Measurements from ENCODE around the gene SVBP.
A peak's percentile ranks its signal among the peaks of the same experiment; 100 is the strongest.

The SVBP gene

DNA sequence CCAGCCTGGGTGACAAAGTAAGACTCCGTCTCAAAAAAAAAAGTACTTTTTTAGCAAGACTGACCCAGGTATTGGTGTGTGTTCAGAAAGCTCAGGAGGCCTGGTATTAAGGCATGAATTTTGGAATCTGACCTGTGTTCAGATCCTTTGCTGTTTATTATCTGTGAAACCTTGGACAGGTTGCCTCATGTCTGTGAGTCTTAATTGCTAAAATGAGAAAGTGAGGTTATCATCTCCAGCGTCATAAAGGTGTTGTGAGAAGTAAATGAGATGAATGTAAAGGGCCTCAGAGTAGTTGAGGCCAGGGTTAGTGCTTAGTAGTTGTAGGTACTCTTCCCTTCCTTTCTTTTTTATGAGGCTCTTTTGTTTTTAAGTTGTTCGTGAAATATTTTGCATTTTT is 47.4 kb downstream of the SVBP start:
- no peak overlapping the region for H4K8ac ChIP-seq (ENCODE audit: low read depth, low read length)
- no peak overlapping the region for H3K4me3 ChIP-seq (ENCODE audit: low read length in 2 of 2)
- H4K91ac ChIP-seq (ENCODE audit: low read depth, low read length, poor library complexity): no peak overlapping the region
- peaks cover 1 to 3% of the 10 kb centered on the region in 2 donors for H3K4me1 ChIP-seq (ENCODE audit: control insufficient read depth in 2 of 2, insufficient read depth in 1 of 2, low read depth in 1 of 2, low read length in 2 of 2)
- no peak overlapping the region for H3K27ac ChIP-seq (replicated peaks; ENCODE audit: low read length)
- H3K4me2 ChIP-seq (ENCODE audit: insufficient read depth, low read length, poor library complexity, severe bottlenecking): no peak overlapping the region
- H3K18ac ChIP-seq (ENCODE audit: low read length): no peak overlapping the region
- H3K9me3 ChIP-seq (replicated peaks in 1 of 2; ENCODE audit: control insufficient read depth in 2 of 2, insufficient read depth in 1 of 2, low read depth in 1 of 2, low read length in 2 of 2): no peaks in the 10 kb centered on the region
- H2BK5ac ChIP-seq (ENCODE audit: low read length): no peak overlapping the region
- H2BK15ac ChIP-seq (ENCODE audit: low read length): no peak overlapping the region
- no peak overlapping the region for H3K4ac ChIP-seq (ENCODE audit: low read length)
- no peak overlapping the region for H3K9ac ChIP-seq (ENCODE audit: low read depth, low read length, poor library complexity)
- H2BK120ac ChIP-seq (ENCODE audit: low read depth, low read length): no peak overlapping the region
- no peak overlapping the region for H2AFZ ChIP-seq (ENCODE audit: low read length)
- WGBS, 2 donors (ENCODE audit: extremely low coverage in 2 of 2, insufficient read length in 2 of 2, insufficient replicate concordance in 1 of 2): no CpG with 5 or more reads among the region's 3 CpGs
- no peaks in the 10 kb centered on the region for H3K27me3 ChIP-seq (ENCODE audit: control insufficient read depth in 3 of 3, insufficient read depth in 3 of 3, low read depth in 1 of 3, low read length in 3 of 3)
- no peak overlapping the region for H3K23ac ChIP-seq (ENCODE audit: low read depth, low read length, poor library complexity)
- no peak overlapping the region for H2AK5ac ChIP-seq (ENCODE audit: low read depth, low read length)
- H3K79me1 ChIP-seq (ENCODE audit: low read depth, low read length): peaks cover 3% of the 10 kb centered on the region
- H2BK12ac ChIP-seq (ENCODE audit: low read length): no peak overlapping the region
- peaks cover 1 to 55% of the 10 kb centered on the region in 2 donors for H3K36me3 ChIP-seq (replicated peaks in 1 of 2; ENCODE audit: control insufficient read depth in 2 of 2, insufficient read depth in 2 of 2, low read length in 2 of 2)
- DNase-seq (ENCODE audit: low spot score): no peak
- H3K14ac ChIP-seq (ENCODE audit: low read length): no peak overlapping the region

DNA sequence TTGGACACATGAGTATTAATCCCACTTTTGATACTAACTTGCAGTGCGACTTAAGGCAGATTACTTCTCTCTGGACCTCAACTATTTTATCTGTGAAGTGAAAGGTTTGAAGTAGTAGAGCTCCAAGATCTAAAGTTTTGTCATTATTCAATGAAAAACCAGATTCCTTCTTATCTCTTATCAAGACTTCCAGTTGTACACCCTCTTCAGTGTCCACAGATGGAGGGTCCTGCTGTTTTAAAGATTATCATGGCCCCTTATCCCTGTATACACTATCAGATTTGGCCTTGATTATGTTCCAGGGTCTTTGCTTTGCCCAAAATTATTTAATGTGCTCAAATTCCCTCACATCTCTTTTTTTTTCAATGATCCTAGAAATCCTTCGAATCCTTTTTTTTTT is 49.0 kb downstream of the SVBP start:
- H3K18ac ChIP-seq (ENCODE audit: low read length): no peak overlapping the region
- H4K8ac ChIP-seq (ENCODE audit: low read depth, low read length): no peak overlapping the region
- H3K14ac ChIP-seq (ENCODE audit: low read length): no peak overlapping the region
- H2BK120ac ChIP-seq (ENCODE audit: low read depth, low read length): no peak overlapping the region
- H3K36me3 ChIP-seq (replicated peaks in 1 of 2; ENCODE audit: control insufficient read depth in 2 of 2, insufficient read depth in 2 of 2, low read length in 2 of 2): peaks cover 1 to 39% of the 10 kb centered on the region in 2 donors
- H3K79me1 ChIP-seq (ENCODE audit: low read depth, low read length): peaks cover 5% of the 10 kb centered on the region
- no peak for DNase-seq (ENCODE audit: low spot score)
- H3K9me3 ChIP-seq (replicated peaks in 1 of 2; ENCODE audit: control insufficient read depth in 2 of 2, insufficient read depth in 1 of 2, low read depth in 1 of 2, low read length in 2 of 2): no peaks in the 10 kb centered on the region
- no peak overlapping the region for H3K9ac ChIP-seq (ENCODE audit: low read depth, low read length, poor library complexity)
- H2BK12ac ChIP-seq (ENCODE audit: low read length): no peak overlapping the region
- peaks cover 4 to 5% of the 10 kb centered on the region in 2 donors for H3K4me1 ChIP-seq (ENCODE audit: control insufficient read depth in 2 of 2, insufficient read depth in 1 of 2, low read depth in 1 of 2, low read length in 2 of 2)
- H3K27me3 ChIP-seq (ENCODE audit: control insufficient read depth in 3 of 3, insufficient read depth in 3 of 3, low read depth in 1 of 3, low read length in 3 of 3): no peaks in the 10 kb centered on the region
- no peak overlapping the region for H4K91ac ChIP-seq (ENCODE audit: low read depth, low read length, poor library complexity)
- H3K27ac ChIP-seq (replicated peaks; ENCODE audit: low read length): no peak overlapping the region
- no peak overlapping the region for H2BK5ac ChIP-seq (ENCODE audit: low read length)
- no peak overlapping the region for H3K4ac ChIP-seq (ENCODE audit: low read length)
- H3K23ac ChIP-seq (ENCODE audit: low read depth, low read length, poor library complexity): no peak overlapping the region
- H2BK15ac ChIP-seq (ENCODE audit: low read length): no peak overlapping the region
- no CpG with 5 or more reads among the region's 2 CpGs for WGBS, 2 donors (ENCODE audit: extremely low coverage in 2 of 2, insufficient read length in 2 of 2, insufficient replicate concordance in 1 of 2)
- peak overlapping the region in 1 of 2 donors; percentile 96 for H3K4me3 ChIP-seq (ENCODE audit: low read length in 2 of 2)
- H3K4me2 ChIP-seq (ENCODE audit: insufficient read depth, low read length, poor library complexity, severe bottlenecking): peak overlapping the region; percentile 50
- no peak overlapping the region for H2AK5ac ChIP-seq (ENCODE audit: low read depth, low read length)
- H2AFZ ChIP-seq (ENCODE audit: low read length): no peak overlapping the region

DNA sequence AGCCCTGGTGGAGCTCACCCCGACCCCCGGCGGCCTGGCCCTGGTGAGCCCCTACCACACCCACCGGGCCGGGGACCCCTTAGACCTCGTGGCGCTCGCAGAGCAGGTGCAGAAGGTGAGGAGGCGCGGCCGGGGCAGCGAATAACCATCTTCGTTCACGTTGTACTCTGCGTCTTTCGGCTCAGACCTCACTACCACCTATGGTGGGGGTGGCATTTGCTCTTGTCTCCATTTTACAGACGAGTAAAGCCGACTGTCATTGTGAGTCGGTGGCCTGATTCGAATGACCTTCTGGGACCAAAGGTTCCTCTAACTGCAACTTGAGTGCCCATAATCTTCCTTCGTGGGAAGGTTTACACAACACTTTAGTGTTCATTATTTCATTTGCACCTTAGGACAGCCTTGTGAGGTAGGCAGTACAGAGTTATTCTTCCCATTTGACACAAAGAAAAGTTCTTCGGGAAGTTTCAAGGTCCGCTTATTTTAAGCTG is 49.6 kb downstream of the SVBP start:
- H3K14ac ChIP-seq (ENCODE audit: low read length): no peak overlapping the region
- peak overlapping the region; percentile 99 for H3K23ac ChIP-seq (ENCODE audit: low read depth, low read length, poor library complexity)
- peaks cover 1 to 36% of the 10 kb centered on the region in 2 donors for H3K36me3 ChIP-seq (replicated peaks in 1 of 2; ENCODE audit: control insufficient read depth in 2 of 2, insufficient read depth in 2 of 2, low read length in 2 of 2)
- peaks cover 4 to 5% of the 10 kb centered on the region in 2 donors for H3K4me1 ChIP-seq (ENCODE audit: control insufficient read depth in 2 of 2, insufficient read depth in 1 of 2, low read depth in 1 of 2, low read length in 2 of 2)
- H3K27ac ChIP-seq (replicated peaks; ENCODE audit: low read length): peak overlapping the region; percentile 69
- H3K9ac ChIP-seq (ENCODE audit: low read depth, low read length, poor library complexity): peak overlapping the region; percentile 93
- H4K8ac ChIP-seq (ENCODE audit: low read depth, low read length): no peak overlapping the region
- no peak overlapping the region for H2AK5ac ChIP-seq (ENCODE audit: low read depth, low read length)
- H3K18ac ChIP-seq (ENCODE audit: low read length): peak overlapping the region; percentile 97
- WGBS, 2 donors (ENCODE audit: extremely low coverage in 2 of 2, insufficient read length in 2 of 2, insufficient replicate concordance in 1 of 2): no CpG with 5 or more reads among the region's 23 CpGs
- peak overlapping the region; percentile 75 for H2BK15ac ChIP-seq (ENCODE audit: low read length)
- H3K4me2 ChIP-seq (ENCODE audit: insufficient read depth, low read length, poor library complexity, severe bottlenecking): peak overlapping the region; percentile 50
- peak overlapping the region; percentile 21 for H2BK120ac ChIP-seq (ENCODE audit: low read depth, low read length)
- no peaks in the 10 kb centered on the region for H3K9me3 ChIP-seq (replicated peaks in 1 of 2; ENCODE audit: control insufficient read depth in 2 of 2, insufficient read depth in 1 of 2, low read depth in 1 of 2, low read length in 2 of 2)
- no peak overlapping the region for H2BK12ac ChIP-seq (ENCODE audit: low read length)
- H2BK5ac ChIP-seq (ENCODE audit: low read length): peak overlapping the region; percentile 72
- H2AFZ ChIP-seq (ENCODE audit: low read length): peak overlapping the region; percentile 91
- no peak for DNase-seq (ENCODE audit: low spot score)
- peak overlapping the region; percentile 93 to 96 for H3K4me3 ChIP-seq (ENCODE audit: low read length in 2 of 2)
- H3K79me1 ChIP-seq (ENCODE audit: low read depth, low read length): peaks cover 5% of the 10 kb centered on the region
- H4K91ac ChIP-seq (ENCODE audit: low read depth, low read length, poor library complexity): no peak overlapping the region
- no peaks in the 10 kb centered on the region for H3K27me3 ChIP-seq (ENCODE audit: control insufficient read depth in 3 of 3, insufficient read depth in 3 of 3, low read depth in 1 of 3, low read length in 3 of 3)
- no peak overlapping the region for H3K4ac ChIP-seq (ENCODE audit: low read length)

DNA sequence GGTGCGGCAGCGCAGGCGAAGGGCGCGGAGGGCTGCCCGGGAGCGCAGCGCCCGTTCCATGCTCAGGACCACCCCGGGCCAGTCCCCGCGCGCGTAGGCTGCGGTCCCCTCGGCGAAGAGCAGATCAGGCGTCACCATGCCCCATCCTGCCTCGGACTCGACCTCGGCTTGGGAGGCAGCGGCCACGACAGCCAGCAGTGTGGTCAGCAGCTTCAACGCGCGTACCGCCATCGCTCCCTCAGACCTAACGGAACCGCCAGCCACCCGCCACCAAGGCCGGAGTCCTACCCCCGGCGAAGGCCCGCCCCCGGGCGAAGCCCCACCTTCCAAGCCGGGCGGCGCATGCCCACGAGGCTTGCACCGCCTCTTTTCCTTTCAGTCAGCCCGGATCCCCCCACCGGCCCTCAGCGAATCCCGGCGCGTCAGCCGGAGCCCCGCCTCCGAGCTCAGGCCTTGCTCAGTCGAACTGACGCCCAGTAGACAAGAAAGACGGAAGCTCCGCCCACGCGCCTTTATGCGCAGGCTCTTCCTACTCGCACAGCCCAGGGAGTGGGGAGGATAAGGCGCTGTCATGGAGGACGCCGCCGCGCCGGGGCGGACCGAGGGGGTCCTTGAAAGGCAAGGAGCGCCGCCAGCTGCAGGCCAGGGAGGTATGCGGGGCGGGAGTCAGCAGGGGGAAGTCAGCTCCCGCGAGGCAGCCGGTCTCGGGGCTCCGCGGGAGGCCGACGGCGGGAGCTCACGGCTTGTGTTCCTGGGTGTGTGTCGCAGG is 50.3 kb downstream of the SVBP start, which contains the start of the genes C1orf50 and P3H1:
TSS of gene C1orf50 (plus strand) at position 509 of the 769 bp plus-strand sequence. CDS start at position 572, 63 bp downstream.
TSS of gene P3H1 (minus strand) at position 288 of the 769 bp plus-strand sequence. CDS start at position 231, 57 bp downstream.
- H3K9me3 ChIP-seq (replicated peaks in 1 of 2; ENCODE audit: control insufficient read depth in 2 of 2, insufficient read depth in 1 of 2, low read depth in 1 of 2, low read length in 2 of 2): no peaks in the 10 kb centered on the region
- peak within 1 kb of the TSS; percentile 88 for H2AK5ac ChIP-seq (ENCODE audit: low read depth, low read length)
- peak within 1 kb of the TSS; percentile 94 to 96 for H3K4me3 ChIP-seq (ENCODE audit: low read length in 2 of 2)
- H2BK15ac ChIP-seq (ENCODE audit: low read length): peak within 1 kb of the TSS; percentile 95
- no peak within 1 kb of the TSS for H3K4ac ChIP-seq (ENCODE audit: low read length)
- peak within 1 kb of the TSS; percentile 100 for H3K14ac ChIP-seq (ENCODE audit: low read length)
- no CpG with 5 or more reads among the region's 82 CpGs for WGBS, 2 donors (ENCODE audit: extremely low coverage in 2 of 2, insufficient read length in 2 of 2, insufficient replicate concordance in 1 of 2)
- peak within 1 kb of the TSS; percentile 99 for H3K23ac ChIP-seq (ENCODE audit: low read depth, low read length, poor library complexity)
- peaks cover 3 to 36% of the 10 kb centered on the region in 2 donors for H3K36me3 ChIP-seq (replicated peaks in 1 of 2; ENCODE audit: control insufficient read depth in 2 of 2, insufficient read depth in 2 of 2, low read length in 2 of 2)
- H3K27me3 ChIP-seq (ENCODE audit: control insufficient read depth in 3 of 3, insufficient read depth in 3 of 3, low read depth in 1 of 3, low read length in 3 of 3): no peaks in the 10 kb centered on the region
- peak within 1 kb of the TSS; percentile 92 for H2AFZ ChIP-seq (ENCODE audit: low read length)
- peak within 1 kb of the TSS; percentile 100 for H3K9ac ChIP-seq (ENCODE audit: low read depth, low read length, poor library complexity)
- peak within 1 kb of the TSS; percentile 73 for H3K27ac ChIP-seq (replicated peaks; ENCODE audit: low read length)
- peaks cover 5% of the 10 kb centered on the region for H3K79me1 ChIP-seq (ENCODE audit: low read depth, low read length)
- peak within 1 kb of the TSS; percentile 96 for H2BK5ac ChIP-seq (ENCODE audit: low read length)
- H3K18ac ChIP-seq (ENCODE audit: low read length): peak within 1 kb of the TSS; percentile 97
- H3K4me2 ChIP-seq (ENCODE audit: insufficient read depth, low read length, poor library complexity, severe bottlenecking): peak within 1 kb of the TSS; percentile 69
- no peak within 1 kb of the TSS for H4K91ac ChIP-seq (ENCODE audit: low read depth, low read length, poor library complexity)
- no peak within 1 kb of the TSS for H4K8ac ChIP-seq (ENCODE audit: low read depth, low read length)
- no peak within 1 kb of the TSS for H2BK12ac ChIP-seq (ENCODE audit: low read length)
- peaks cover 4 to 5% of the 10 kb centered on the region in 2 donors for H3K4me1 ChIP-seq (ENCODE audit: control insufficient read depth in 2 of 2, insufficient read depth in 1 of 2, low read depth in 1 of 2, low read length in 2 of 2)
- H2BK120ac ChIP-seq (ENCODE audit: low read depth, low read length): peak within 1 kb of the TSS; percentile 21
- DNase-seq (ENCODE audit: low spot score): peak; percentile 99

All from neuronal stem cell (in vitro differentiated cells).